SJCRH30 (cell line): ENCODE results near the gene KPTN. TPM values are rescaled to one million over a fixed set of nuclear protein-coding genes. Genes with fewer than 3 reads are reported as not detected.
"Not testable (repeated sequence)": the region's sequence is repeated elsewhere in the genome, so short reads cannot be mapped to it uniquely, and the experiment has no call there.

ENCODE experiments used
- DNase-seq, 2 experiments: peaks; one replicate each; pipeline ENCODE4 v3.0.0-alpha.2; 2015 to 2020
- H3K27ac ChIP-seq: fragments of 250-450 bp; sonication (Bioruptor Pico); 2 replicates; pipeline ENCODE4 v1.5.1; 2020; ENCODE audit warnings: mild to moderate bottlenecking, moderate library complexity
- H3K27me3 ChIP-seq: fragments of 250-450 bp; sonication (Bioruptor Pico); 2 replicates; pipeline ENCODE4 v1.5.1; 2020; ENCODE audit warnings: mild to moderate bottlenecking, moderate library complexity
- H3K36me3 ChIP-seq: fragments of 250-450 bp; sonication (Bioruptor Pico); 2 replicates; pipeline ENCODE4 v1.5.1; 2020; ENCODE audit warnings: mild to moderate bottlenecking, moderate library complexity
- H3K4me1 ChIP-seq: fragments of 250-450 bp; sonication (Bioruptor Pico); 2 replicates; pipeline ENCODE4 v1.5.1; 2020; ENCODE audit warnings: mild to moderate bottlenecking, moderate library complexity
- H3K4me3 ChIP-seq: fragments of 250-450 bp; sonication (Bioruptor Pico); 2 replicates; pipeline ENCODE4 v1.5.1; 2020; ENCODE audit warnings: mild to moderate bottlenecking, moderate library complexity
- H3K9me3 ChIP-seq: fragments of 250-450 bp; sonication (Bioruptor Pico); replicated peaks from 2 replicates; pipeline ENCODE4 v1.5.1; 2020; ENCODE audit warnings: mild to moderate bottlenecking, moderate library complexity
- total RNA-seq: library from RNA; depleted of rRNA; stranded (reverse); fragments of >200 nt; shearing (Covaris generic); gene quantifications from 2 replicates; pipeline ENCODE4 v1.2.3, GENCODE V29; 2014

KPTN gene
- total RNA-seq, 1 experiment from 2014 or later = 4.5 TPM

DNA sequence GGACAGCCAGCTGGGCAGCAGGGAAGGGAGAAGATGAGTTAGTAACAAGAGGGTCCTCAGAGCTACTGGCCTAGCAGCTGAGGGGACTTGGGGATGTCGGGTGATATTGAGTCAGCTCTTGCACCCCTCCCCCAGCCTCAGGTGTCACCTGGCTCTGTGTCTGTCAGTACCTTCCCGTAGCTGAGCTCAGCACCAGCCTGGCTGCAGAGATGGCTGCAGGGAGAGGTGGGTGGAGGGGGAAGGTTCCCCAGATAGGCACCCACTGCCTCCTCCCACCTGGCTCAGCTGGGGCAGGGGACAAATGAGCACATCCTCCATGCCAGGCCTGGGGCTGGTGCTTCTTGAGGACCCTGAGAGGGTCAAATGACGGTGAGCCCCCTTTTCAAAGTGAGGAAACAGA, 6.8 kb upstream of the KPTN start:
- Histone ChIP-seq H3K27ac (no peak overlapping the region), H3K36me3 (peaks cover 9% of the 10 kb centered on the region), H3K27me3 (no peaks in the 10 kb centered on the region), H3K9me3 (no peaks in the 10 kb centered on the region), H3K4me3 (no peak overlapping the region), H3K4me1 (peaks cover 36% of the 10 kb centered on the region)
- no peak for DNase-seq

DNA sequence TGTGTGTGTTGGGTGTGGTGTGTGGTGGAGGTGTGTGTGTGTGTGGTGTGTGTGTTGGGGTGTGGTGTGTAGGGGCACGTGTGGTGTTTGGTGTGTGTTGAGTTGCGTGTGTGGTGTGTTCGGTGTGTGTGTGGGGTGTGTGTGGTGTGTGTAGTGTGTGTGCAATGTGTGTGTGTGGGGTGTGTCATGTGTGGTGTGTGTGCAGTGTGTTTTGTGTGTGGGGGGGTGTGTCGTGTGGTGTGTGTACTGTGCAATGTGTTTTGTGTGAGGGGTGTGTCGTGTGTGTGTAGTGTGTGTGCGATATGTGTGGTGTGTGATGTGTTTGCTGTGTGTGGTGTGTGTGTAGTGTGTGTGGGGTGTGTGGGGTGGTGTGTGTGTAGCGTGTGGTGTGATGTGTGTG, 6.0 kb upstream of the KPTN start:
- peaks cover 9% of the 10 kb centered on the region for H3K36me3 ChIP-seq
- no peak overlapping the region for H3K27ac ChIP-seq
- DNase-seq = no peak
- no peaks in the 10 kb centered on the region for H3K27me3 ChIP-seq
- no peak overlapping the region for H3K4me3 ChIP-seq
- peaks cover 31% of the 10 kb centered on the region for H3K4me1 ChIP-seq
- H3K9me3 ChIP-seq = no peaks in the 10 kb centered on the region

- no peaks in the 10 kb centered on the region for H3K27me3 ChIP-seq
- no peak for DNase-seq
- peaks cover 25% of the 10 kb centered on the region for H3K4me1 ChIP-seq
- H3K27ac ChIP-seq = no peak overlapping the region
- no peak overlapping the region for H3K4me3 ChIP-seq
- H3K36me3 ChIP-seq = peaks cover 9% of the 10 kb centered on the region
- no peaks in the 10 kb centered on the region for H3K9me3 ChIP-seq
These were observed 5.3 kb upstream of the KPTN start for GRCh38 chr19:47489072-47489914.

- peak in 1 of 2 experiments; percentile 47 for DNase-seq
- Histone ChIP-seq H3K4me3 (no peak overlapping the region), H3K4me1 (peaks cover 14% of the 10 kb centered on the region), H3K27me3 (no peaks in the 10 kb centered on the region), H3K9me3 (no peaks in the 10 kb centered on the region), H3K27ac (peak overlapping the region; percentile 29), H3K36me3 (peaks cover 9% of the 10 kb centered on the region)
These were observed 3.8 kb upstream of the KPTN start for GRCh38 chr19:47487551-47488515.

GRCh38 chr19:47486900-47487299, 2.9 kb upstream of the KPTN start:
- peak in 1 of 2 experiments; percentile 44 for DNase-seq
- H3K4me1 ChIP-seq = peaks cover 14% of the 10 kb centered on the region
- H3K9me3 ChIP-seq = no peaks in the 10 kb centered on the region
- H3K27ac ChIP-seq = peak overlapping the region; percentile 29
- H3K27me3 ChIP-seq = no peaks in the 10 kb centered on the region
- H3K4me3 ChIP-seq = no peak overlapping the region
- peaks cover 9% of the 10 kb centered on the region for H3K36me3 ChIP-seq

- H3K36me3 ChIP-seq, H3K27me3 ChIP-seq, H3K27ac ChIP-seq, H3K4me3 ChIP-seq, DNase-seq, H3K9me3 ChIP-seq: not testable (repeated sequence)
- peaks cover 14% of the 10 kb centered on the region for H3K4me1 ChIP-seq
These were observed 2.2 kb upstream of the KPTN start for GRCh38 chr19:47486220-47486619.

DNA sequence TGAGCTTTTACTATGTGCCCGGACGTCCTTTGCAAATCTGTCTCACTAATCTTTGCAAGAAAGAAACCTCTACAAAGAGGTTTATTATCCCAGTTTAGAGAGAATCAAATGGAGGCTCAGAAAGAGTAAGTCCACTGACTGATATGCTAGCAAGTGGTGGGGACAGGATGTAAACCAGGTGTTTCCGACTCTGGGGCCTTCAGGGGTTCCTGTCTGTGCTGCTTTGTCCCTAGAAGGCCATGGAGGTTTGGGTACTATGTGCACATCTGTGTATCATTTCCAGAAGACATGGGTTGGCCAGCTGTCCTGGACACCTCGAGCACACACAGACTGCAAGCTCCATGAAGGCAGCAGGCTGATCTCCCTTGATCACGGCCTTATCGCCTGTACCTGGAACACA, 1.2 kb upstream of the KPTN start:
- DNase-seq = no peak
- peaks cover 9% of the 10 kb centered on the region for H3K36me3 ChIP-seq
- no peak overlapping the region for H3K27ac ChIP-seq
- no peak overlapping the region for H3K4me3 ChIP-seq
- no peaks in the 10 kb centered on the region for H3K27me3 ChIP-seq
- H3K4me1 ChIP-seq = peaks cover 14% of the 10 kb centered on the region
- no peaks in the 10 kb centered on the region for H3K9me3 ChIP-seq

- Histone ChIP-seq H3K4me3 (no peak overlapping the region), H3K4me1 (peaks cover 14% of the 10 kb centered on the region), H3K27ac (no peak overlapping the region), H3K36me3 (no peaks in the 10 kb centered on the region), H3K27me3 (no peaks in the 10 kb centered on the region), H3K9me3 (no peaks in the 10 kb centered on the region)
- no peak for DNase-seq
These were observed 819 bp downstream of the KPTN start for GRCh38 chr19:47483200-47483599.

- Histone ChIP-seq H3K4me1 (0 out of 2 replicates have a peak, but pooled peaks cover 2% of the 10 kb centered on the region), H3K4me3 (no peak overlapping the region), H3K27ac (no peak overlapping the region), H3K27me3 (no peaks in the 10 kb centered on the region), H3K9me3 (no peaks in the 10 kb centered on the region), H3K36me3 (no peaks in the 10 kb centered on the region)
- DNase-seq = no peak
These were observed 2.5 kb downstream of the KPTN start for GRCh38 chr19:47481460-47482052.

- Histone ChIP-seq H3K36me3 (no peaks in the 10 kb centered on the region), H3K4me3 (no peak overlapping the region), H3K27me3 (no peaks in the 10 kb centered on the region), H3K9me3 (no peaks in the 10 kb centered on the region), H3K27ac (no peak overlapping the region), H3K4me1 (no peaks in the 10 kb centered on the region)
- no peak for DNase-seq
These were observed 3.4 kb downstream of the KPTN start for GRCh38 chr19:47480658-47481057.

DNA sequence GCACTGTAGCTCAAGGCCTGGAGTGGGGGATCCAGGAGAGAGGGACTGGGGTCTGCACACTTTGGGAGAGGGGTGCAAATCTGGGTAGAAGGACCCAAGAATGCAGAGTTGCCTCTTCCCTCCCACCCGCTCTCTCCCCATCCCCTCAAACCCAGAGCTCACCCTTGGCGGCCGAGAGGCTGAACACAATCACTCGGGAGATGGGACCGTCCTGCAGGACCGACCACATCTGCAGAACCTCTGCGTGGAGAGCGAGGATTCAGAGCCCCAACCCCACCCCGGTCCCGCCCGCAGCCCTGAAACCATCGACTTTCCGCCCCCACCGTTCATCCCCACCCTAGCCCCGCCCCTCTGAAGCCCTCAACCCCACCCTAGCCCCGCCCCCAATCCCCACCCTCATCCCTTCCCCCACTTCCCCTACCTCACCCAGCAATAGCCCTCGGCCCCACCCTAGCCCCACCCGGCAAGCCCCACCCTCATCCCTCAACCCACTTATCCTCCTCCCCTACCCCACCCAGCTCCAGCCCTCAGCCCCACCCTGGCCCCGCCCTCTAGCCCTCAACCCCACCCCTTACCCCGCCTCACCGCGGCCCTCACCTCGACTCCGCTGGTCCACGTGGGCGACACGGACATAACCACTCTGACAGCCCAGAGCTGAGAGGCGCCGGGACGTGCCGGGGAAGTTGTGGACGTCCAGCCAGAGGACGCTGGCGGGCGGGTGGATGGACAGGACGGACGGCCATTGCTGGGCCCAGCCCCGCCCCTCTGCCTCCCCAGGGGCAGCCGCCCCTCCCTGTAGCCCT, 4.1 kb downstream of the KPTN start:
- Histone ChIP-seq H3K9me3 (no peaks in the 10 kb centered on the region), H3K4me1 (no peaks in the 10 kb centered on the region), H3K27me3 (no peaks in the 10 kb centered on the region), H3K4me3 (no peak overlapping the region), H3K36me3 (no peaks in the 10 kb centered on the region), H3K27ac (no peak overlapping the region)
- DNase-seq = no peak

DNA sequence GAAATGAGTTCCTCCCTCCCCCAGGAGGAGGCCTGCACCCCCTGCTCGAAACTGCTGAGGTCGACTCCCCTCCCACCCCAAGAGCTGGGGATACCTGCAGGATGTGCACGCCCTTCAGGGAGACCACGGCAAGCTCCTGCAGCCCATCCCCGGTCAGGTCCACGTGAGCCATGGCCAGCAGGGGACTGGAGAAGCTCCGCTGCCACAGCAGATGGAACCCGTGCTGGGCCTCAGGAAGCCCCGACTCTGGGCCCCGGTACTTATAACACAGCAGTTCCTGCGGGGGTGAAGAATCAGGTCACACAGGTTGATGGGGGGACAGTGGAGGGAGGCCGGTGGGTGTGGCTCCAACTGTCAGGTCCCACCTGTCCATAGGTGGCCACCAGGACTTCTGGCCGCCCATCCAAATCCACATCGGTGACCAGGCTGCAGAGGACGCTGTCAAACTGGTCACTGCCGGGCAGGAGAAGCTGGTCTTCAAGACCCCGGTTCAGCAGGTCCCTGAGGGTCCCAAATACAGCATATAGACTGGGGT, 7.5 kb downstream of the KPTN start:
- no peaks in the 10 kb centered on the region for H3K36me3 ChIP-seq
- no peak overlapping the region for H3K27ac ChIP-seq
- H3K4me3 ChIP-seq = no peak overlapping the region
- H3K4me1 ChIP-seq = no peaks in the 10 kb centered on the region
- no peaks in the 10 kb centered on the region for H3K9me3 ChIP-seq
- no peak for DNase-seq
- no peaks in the 10 kb centered on the region; the same call in 1 of the 2 replicates for H3K27me3 ChIP-seq

DNA sequence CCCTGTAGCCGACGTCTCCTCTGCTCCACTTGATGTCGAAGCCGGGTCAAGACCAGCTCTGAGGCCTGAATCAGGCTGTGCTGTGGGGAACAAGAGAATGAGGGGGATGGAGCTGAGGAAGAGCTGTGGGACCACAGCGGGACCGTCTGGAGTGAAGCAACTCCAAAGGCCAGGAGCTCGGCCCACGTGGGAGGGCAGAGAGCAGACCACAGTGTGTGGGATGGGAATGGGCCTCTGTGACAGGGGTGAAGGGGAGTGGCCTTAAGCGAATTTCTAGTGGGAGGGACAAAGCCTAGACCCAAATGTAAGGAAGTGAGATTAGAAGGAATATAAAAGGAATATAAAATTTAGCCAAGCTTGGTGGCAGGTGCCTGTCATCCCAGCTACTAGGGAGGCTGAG, 8.6 kb downstream of the KPTN start:
- no peak for DNase-seq
- Histone ChIP-seq H3K4me1 (no peaks in the 10 kb centered on the region), H3K27ac (no peak overlapping the region), H3K27me3 (peaks cover 7% of the 10 kb centered on the region; the same call in 1 of the 2 replicates), H3K4me3 (no peak overlapping the region), H3K9me3 (no peaks in the 10 kb centered on the region), H3K36me3 (no peaks in the 10 kb centered on the region)

DNA sequence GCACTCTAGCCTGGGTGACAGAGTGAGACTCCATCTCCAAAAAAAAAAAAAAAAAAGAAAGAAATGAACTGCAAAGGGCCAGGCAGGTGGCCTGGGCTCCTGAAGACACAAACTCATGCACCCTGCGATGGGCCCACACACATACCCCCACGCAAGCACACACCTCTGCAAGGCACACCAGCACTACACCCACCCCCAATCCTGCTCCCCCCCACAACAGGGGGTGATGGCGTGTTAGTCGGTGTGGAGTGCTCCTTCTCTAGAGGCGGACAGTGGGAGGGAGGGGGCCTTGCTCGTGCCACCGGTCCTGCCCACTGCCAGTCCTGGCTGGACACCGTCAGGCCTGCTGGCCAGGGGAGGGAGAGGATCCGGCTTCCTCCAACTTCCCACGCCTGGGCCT, 10.7 kb downstream of the KPTN start:
- Histone ChIP-seq H3K4me3 (no peak overlapping the region), H3K36me3 (no peaks in the 10 kb centered on the region), H3K4me1 (no peaks in the 10 kb centered on the region), H3K27ac (no peak overlapping the region), H3K9me3 (no peaks in the 10 kb centered on the region), H3K27me3 (peaks cover 28% of the 10 kb centered on the region)
- DNase-seq = no peak
